ENCODE measurements around the gene SLC8A2.

Gene SLC8A2

GRCh38 chr19:47469363-47469700 lies 2.4 kb downstream of the SLC8A2 start:
- peaks cover 35% of the 10 kb centered on the region for H3K27me3 Mint-ChIP-seq (ENCODE audit: low read depth)
- DNase-seq (ENCODE audit: low spot score) = no peak
- no peak overlapping the region for H3K4me3 Mint-ChIP-seq
- H3K27ac Mint-ChIP-seq = no peak overlapping the region
- no peaks in the 10 kb centered on the region for H3K9me3 Mint-ChIP-seq
- peaks cover 3% of the 10 kb centered on the region for H3K4me1 Mint-ChIP-seq (ENCODE audit: low read depth)
- no peaks in the 10 kb centered on the region for H3K36me3 Mint-ChIP-seq (ENCODE audit: low read depth)

DNA sequence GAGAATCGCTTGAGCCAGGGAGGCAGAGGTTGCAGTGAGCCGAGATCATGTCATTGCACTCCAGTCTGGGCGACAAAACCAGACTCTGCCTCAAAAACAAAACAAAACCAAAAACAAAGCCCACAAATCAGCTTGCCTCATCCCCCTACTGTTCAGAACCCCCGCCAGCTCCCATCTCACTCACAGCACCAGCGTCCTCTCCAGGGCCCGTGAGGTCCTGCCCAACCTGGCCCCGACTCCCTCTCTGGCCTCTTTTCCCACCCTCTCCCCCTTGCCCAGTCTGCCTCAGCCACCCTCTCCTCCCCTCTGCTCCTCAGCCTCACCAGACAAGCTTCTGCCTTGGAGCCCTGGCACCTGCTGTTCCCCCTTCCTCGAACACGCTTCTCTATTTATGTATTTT lies 3.8 kb downstream of the SLC8A2 start:
- H3K4me1 Mint-ChIP-seq (ENCODE audit: low read depth) = peaks cover 3% of the 10 kb centered on the region
- H3K4me3 Mint-ChIP-seq = no peak overlapping the region
- H3K27ac Mint-ChIP-seq = no peak overlapping the region
- no peaks in the 10 kb centered on the region for H3K9me3 Mint-ChIP-seq
- no peaks in the 10 kb centered on the region for H3K36me3 Mint-ChIP-seq (ENCODE audit: low read depth)
- no peak for DNase-seq (ENCODE audit: low spot score)
- peaks cover 35% of the 10 kb centered on the region for H3K27me3 Mint-ChIP-seq (ENCODE audit: low read depth)

- H3K27me3 Mint-ChIP-seq (ENCODE audit: low read depth) = peaks cover 28% of the 10 kb centered on the region
- DNase-seq (ENCODE audit: low spot score) = no peak
- H3K27ac Mint-ChIP-seq = no peak overlapping the region
- no peak overlapping the region for H3K4me3 Mint-ChIP-seq
- no peaks in the 10 kb centered on the region for H3K4me1 Mint-ChIP-seq (ENCODE audit: low read depth)
- H3K9me3 Mint-ChIP-seq = no peaks in the 10 kb centered on the region
- no peaks in the 10 kb centered on the region for H3K36me3 Mint-ChIP-seq (ENCODE audit: low read depth)
These were observed 5.7 kb downstream of the SLC8A2 start for GRCh38 chr19:47465957-47466356.

- Mint-ChIP-seq H3K9me3 (no peaks in the 10 kb centered on the region), H3K27ac (no peak overlapping the region), H3K36me3 (ENCODE audit: low read depth) (no peaks in the 10 kb centered on the region), H3K4me3 (no peak overlapping the region), H3K27me3 (ENCODE audit: low read depth) (peaks cover 20% of the 10 kb centered on the region), H3K4me1 (ENCODE audit: low read depth) (no peaks in the 10 kb centered on the region)
- no peak for DNase-seq (ENCODE audit: low spot score)
These were observed 6.8 kb downstream of the SLC8A2 start for GRCh38 chr19:47464675-47465419.

GRCh38 chr19:47461876-47462275 lies 9.8 kb downstream of the SLC8A2 start:
- H3K9me3 Mint-ChIP-seq = no peaks in the 10 kb centered on the region
- H3K4me3 Mint-ChIP-seq = no peak overlapping the region
- peaks cover 2% of the 10 kb centered on the region for H3K27me3 Mint-ChIP-seq (ENCODE audit: low read depth)
- no peaks in the 10 kb centered on the region for H3K36me3 Mint-ChIP-seq (ENCODE audit: low read depth)
- no peak overlapping the region for H3K27ac Mint-ChIP-seq
- DNase-seq (ENCODE audit: low spot score) = no peak
- H3K4me1 Mint-ChIP-seq (ENCODE audit: low read depth) = no peaks in the 10 kb centered on the region

GRCh38 chr19:47459477-47459876 lies 12.2 kb downstream of the SLC8A2 start:
- DNase-seq (ENCODE audit: low spot score) = no peak
- no peak overlapping the region for H3K27ac Mint-ChIP-seq
- no peaks in the 10 kb centered on the region for H3K36me3 Mint-ChIP-seq (ENCODE audit: low read depth)
- H3K9me3 Mint-ChIP-seq = peaks cover 4% of the 10 kb centered on the region
- H3K27me3 Mint-ChIP-seq (ENCODE audit: low read depth) = peaks cover 21% of the 10 kb centered on the region
- no peak overlapping the region for H3K4me3 Mint-ChIP-seq
- no peaks in the 10 kb centered on the region for H3K4me1 Mint-ChIP-seq (ENCODE audit: low read depth)

DNA sequence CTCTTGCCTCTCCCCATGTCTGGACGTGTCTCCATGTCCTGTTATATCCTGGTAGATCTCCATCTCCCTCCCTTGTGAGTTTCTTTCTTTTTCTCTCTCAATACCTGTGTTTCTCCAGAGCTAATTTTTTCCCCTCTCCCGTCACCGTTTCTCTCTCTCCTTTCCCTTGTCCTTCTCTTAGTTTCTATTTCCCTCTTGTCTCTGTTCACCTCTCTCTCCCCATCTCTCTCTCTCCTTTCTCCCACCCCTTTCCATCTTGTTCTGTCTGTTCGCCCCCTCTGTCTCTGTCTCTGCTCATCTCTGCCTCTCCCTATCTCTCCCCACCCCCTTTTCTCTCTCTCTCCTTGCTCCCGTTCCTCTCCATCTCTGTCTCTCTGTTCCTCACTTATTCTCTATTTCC lies 13.0 kb downstream of the SLC8A2 start:
- Mint-ChIP-seq H3K9me3 (peaks cover 4% of the 10 kb centered on the region), H3K4me3 (no peak overlapping the region), H3K4me1 (ENCODE audit: low read depth) (no peaks in the 10 kb centered on the region), H3K27ac (no peak overlapping the region), H3K27me3 (ENCODE audit: low read depth) (peaks cover 26% of the 10 kb centered on the region), H3K36me3 (ENCODE audit: low read depth) (no peaks in the 10 kb centered on the region)
- DNase-seq (ENCODE audit: low spot score) = no peak

DNA sequence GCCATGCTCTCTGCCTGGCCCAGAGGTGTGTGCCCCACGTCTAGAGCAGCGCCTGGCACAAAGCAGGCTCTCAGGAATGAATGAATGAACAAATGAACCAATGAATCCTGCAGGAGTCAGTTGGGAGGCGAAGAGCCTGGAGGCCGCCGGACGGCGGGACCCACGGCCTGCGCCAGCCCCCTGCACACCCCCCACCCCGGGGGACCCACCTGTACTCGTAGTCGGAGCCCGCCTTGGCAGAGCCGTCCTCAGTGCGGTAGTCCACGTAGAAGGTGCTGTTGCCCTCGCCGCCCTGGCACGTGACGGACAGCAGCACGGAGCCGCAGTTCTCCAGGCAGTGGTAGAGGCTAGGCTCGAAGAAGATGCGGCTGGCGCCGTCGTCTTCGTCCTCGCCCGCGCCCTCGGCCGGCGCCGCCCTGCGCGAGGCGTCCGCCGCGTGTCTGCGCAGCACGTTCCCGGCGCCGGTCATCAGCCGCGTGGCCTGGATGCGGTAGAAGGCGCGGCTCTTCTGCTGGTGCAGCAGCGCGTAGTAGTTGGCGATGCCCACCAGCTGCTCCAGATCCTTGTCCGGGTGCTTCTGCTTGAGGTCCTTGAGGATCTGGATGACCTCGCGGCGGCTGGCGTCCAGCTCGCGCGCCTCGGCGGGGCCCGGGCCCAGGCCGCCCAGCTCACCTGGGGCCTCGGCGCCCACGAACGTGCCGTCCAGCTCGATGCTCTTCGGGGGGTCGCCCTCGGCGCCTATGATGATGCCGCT lies 14.8 kb downstream of the SLC8A2 start:
- Mint-ChIP-seq H3K4me1 (ENCODE audit: low read depth) (no peaks in the 10 kb centered on the region), H3K36me3 (ENCODE audit: low read depth) (no peaks in the 10 kb centered on the region), H3K9me3 (peaks cover 4% of the 10 kb centered on the region)

DNA sequence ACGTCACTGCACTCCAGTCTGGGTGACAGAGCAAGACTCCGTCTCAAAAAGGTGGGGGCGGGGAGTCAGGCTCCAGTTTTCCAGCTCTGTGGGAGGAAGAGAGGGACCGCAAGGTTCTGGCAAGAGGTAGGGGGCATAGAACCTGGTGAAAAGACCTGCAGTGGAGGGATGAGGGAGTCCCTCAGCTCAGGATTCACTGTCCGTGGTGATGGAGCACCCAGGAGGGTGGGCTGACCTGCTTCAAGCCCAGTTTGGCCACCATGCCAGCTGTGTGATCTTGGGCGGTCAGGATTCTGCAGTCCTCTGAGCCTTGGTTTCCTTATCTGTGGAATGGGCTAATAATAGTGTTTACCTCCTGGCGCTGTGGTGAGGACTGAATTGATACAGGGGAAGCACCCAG lies 21.2 kb downstream of the SLC8A2 start:
- Mint-ChIP-seq H3K27ac (no peak overlapping the region), H3K9me3 (no peaks in the 10 kb centered on the region), H3K36me3 (ENCODE audit: low read depth) (no peaks in the 10 kb centered on the region), H3K4me3 (no peak overlapping the region), H3K27me3 (ENCODE audit: low read depth) (peaks cover 46% of the 10 kb centered on the region), H3K4me1 (ENCODE audit: low read depth) (peaks cover 16% of the 10 kb centered on the region)
- DNase-seq (ENCODE audit: low spot score) = no peak

More for the DNA sequence above, 14.8 kb downstream of the SLC8A2 start:
- Mint-ChIP-seq H3K27me3 (ENCODE audit: low read depth) (peaks cover 26% of the 10 kb centered on the region), H3K4me3 (no peak overlapping the region), H3K27ac (no peak overlapping the region)
- no peak for DNase-seq (ENCODE audit: low spot score)

DNA sequence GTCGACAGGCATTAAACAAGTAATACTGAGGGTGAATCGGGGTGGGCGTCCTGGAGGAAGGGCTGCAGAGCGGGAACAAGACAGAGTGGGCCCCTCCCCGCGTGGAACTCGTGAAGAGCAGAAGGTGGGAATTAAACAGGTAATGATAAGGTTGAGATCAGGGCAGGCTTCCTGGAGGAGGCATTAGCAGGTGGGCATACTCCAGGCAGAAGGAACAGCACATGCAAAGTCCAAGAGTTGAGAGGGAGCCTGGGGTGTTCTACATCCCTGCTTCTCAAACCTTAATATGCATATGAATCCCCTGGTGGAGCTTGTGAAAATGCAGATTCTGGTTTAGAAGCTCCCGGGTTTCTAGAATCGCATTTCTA lies 23.3 kb downstream of the SLC8A2 start:
- Mint-ChIP-seq H3K9me3 (no peaks in the 10 kb centered on the region), H3K36me3 (ENCODE audit: low read depth) (no peaks in the 10 kb centered on the region), H3K27ac (peak overlapping the region; percentile 41), H3K27me3 (ENCODE audit: low read depth) (peaks cover 52% of the 10 kb centered on the region), H3K4me1 (ENCODE audit: low read depth) (peaks cover 28% of the 10 kb centered on the region), H3K4me3 (no peak overlapping the region)
- DNase-seq (ENCODE audit: low spot score) = no peak

DNA sequence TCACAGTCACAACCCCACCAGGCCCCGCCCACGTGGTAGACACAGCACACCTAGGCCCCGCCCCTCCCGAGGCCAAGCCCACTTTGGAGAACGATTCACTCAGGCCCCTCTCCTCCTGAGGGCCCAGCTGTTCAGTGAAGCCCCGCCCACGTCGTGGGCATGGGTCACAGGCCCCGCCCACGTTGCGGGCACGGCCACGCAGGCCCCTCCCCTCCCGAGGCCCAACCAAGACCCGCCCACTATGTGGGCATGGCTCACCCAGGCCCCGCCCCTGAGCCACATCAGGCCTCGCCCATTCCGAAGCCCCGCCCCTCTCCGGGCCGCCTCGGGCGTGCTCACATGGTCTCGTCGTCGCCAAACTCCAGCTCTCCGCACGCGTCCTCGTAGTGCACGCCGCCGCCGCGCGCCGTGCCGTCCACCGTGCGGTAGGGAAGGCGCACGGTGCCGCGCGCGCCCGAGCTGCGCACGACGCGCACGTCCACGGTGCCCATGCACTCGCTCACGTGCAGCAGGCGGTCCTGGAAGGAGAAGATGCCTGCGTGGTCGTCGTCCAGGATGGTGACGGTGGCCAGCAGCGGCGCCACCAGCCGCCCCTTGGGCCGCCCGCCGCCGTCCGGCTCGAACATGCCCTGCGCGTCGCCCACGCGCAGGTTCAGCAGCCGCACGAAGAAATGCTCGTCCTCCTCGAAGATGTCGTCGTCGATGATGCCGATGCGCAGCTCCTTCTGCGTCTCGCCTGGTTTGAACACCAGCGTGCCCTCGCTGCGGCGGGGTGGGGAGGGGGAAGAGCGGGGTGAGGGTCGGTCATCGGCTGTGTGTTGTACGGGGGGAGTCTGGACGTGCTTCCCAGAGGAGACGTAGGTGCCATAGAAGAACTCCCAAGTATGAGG lies 24.0 kb downstream of the SLC8A2 start:
- Mint-ChIP-seq H3K27ac (no peak overlapping the region), H3K4me3 (peak overlapping the region; percentile 62), H3K36me3 (ENCODE audit: low read depth) (no peaks in the 10 kb centered on the region), H3K9me3 (no peaks in the 10 kb centered on the region), H3K27me3 (ENCODE audit: low read depth) (peaks cover 58% of the 10 kb centered on the region), H3K4me1 (ENCODE audit: low read depth) (peaks cover 30% of the 10 kb centered on the region)
- DNase-seq (ENCODE audit: low spot score) = peak; percentile 56

GRCh38 chr19:47446534-47447469 lies 24.9 kb downstream of the SLC8A2 start:
- H3K4me3 Mint-ChIP-seq = peak overlapping the region; percentile 62
- H3K27ac Mint-ChIP-seq = no peak overlapping the region
- no peaks in the 10 kb centered on the region for H3K36me3 Mint-ChIP-seq (ENCODE audit: low read depth)
- no peaks in the 10 kb centered on the region for H3K9me3 Mint-ChIP-seq
- peaks cover 30% of the 10 kb centered on the region for H3K4me1 Mint-ChIP-seq (ENCODE audit: low read depth)
- peak; percentile 28 for DNase-seq (ENCODE audit: low spot score)
- H3K27me3 Mint-ChIP-seq (ENCODE audit: low read depth) = peaks cover 64% of the 10 kb centered on the region

DNA sequence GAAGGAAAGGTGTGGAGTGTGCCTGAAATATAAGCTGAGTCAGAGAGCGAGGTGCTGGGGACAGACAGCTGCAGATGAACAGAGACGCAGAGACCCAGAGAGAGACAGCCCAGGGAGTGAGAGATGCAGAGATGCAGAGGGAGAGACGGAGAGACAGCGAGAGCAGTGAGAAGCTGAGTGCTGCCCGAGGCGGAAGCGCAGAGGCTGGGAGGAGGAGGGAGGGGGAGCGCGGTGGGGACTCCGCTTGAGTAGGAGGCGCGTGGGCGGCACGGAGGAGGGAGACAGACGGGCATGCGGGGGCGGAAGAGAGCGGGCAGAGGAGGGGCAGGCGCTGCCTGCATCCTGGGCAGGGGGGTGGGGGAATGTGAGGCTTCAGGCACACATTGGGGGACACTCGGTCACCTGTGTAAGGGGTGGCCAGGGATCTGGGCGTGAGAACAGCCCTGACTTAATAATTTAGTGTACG lies 25.7 kb downstream of the SLC8A2 start:
- DNase-seq (ENCODE audit: low spot score) = peak; percentile 46
- Mint-ChIP-seq H3K27me3 (ENCODE audit: low read depth) (peaks cover 68% of the 10 kb centered on the region), H3K9me3 (no peaks in the 10 kb centered on the region), H3K36me3 (ENCODE audit: low read depth) (no peaks in the 10 kb centered on the region), H3K4me3 (peak overlapping the region; percentile 78), H3K4me1 (ENCODE audit: low read depth) (peaks cover 30% of the 10 kb centered on the region), H3K27ac (no peak overlapping the region)

Measured in T-helper 2 cell treated with Interferon-gamma antibody and Interleukin-4, amounts not matched to agents 5 μg/mL and 100 μg/mL, for 36 hours (primary cell).